GM18951 (cell line): ENCODE measurements around the gene ZSCAN5A.
"Not testable (repeated sequence)": the region's sequence is repeated elsewhere in the genome, so short reads cannot be mapped to it uniquely, and the experiment has no call there.

Source experiments
- POLR2A ChIP-seq: IDR thresholded peaks from 4 replicates; pipeline ENCODE4 v1.6.1; 2011; ENCODE audit warnings: mild to moderate bottlenecking; ENCODE audit not compliant: insufficient read length, insufficient read depth; ENCODE audit errors: extremely low read depth
- in situ Hi-C: fragments of 300-500 bp; cut with MboI; formaldehyde crosslinking; loops from one replicate; pipeline ENCODE4 v1.12.0; 2022; ENCODE audit warnings: low sequenced_read_pairs, mixed read lengths, inconsistent platforms; ENCODE audit not compliant: unreplicated experiment

ZSCAN5A gene

GRCh38 chr19:56245121-56245740, 69.4 kb downstream of the ZSCAN5A start:
- no peak for TF ChIP-seq POLR2A
- in situ Hi-C loops: no loop called here

- in situ Hi-C loops: no loop called here
- no peak for TF ChIP-seq POLR2A
Measured at GRCh38 chr19:56223481-56223880, 91.2 kb downstream of the ZSCAN5A start.

GRCh38 chr19:56222901-56223300, 91.7 kb downstream of the ZSCAN5A start:
- TF ChIP-seq POLR2A: no peak
- in situ Hi-C loops: no loop called here

DNA sequence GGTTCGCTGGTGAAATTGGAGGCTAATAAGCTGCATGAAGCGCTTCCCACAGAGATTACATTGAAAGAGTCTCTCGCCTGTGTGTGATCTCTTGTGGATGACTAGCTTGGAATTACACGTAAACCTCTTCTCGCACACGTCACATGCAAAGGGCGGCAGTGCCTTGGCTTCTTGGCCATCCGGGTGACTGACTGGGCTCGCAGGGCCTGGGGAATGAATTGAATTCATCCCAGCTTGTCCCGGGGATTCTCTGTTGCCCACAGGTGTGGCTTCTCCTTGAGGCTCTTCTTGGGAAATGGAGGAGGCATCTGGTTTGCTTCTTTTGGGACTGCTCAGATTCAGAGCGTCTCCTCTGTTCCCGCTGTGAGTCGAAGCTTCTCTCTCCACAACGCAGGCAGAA, 92.8 kb downstream of the ZSCAN5A start:
- in situ Hi-C loops: no loop called here
- TF ChIP-seq POLR2A: no peak

DNA sequence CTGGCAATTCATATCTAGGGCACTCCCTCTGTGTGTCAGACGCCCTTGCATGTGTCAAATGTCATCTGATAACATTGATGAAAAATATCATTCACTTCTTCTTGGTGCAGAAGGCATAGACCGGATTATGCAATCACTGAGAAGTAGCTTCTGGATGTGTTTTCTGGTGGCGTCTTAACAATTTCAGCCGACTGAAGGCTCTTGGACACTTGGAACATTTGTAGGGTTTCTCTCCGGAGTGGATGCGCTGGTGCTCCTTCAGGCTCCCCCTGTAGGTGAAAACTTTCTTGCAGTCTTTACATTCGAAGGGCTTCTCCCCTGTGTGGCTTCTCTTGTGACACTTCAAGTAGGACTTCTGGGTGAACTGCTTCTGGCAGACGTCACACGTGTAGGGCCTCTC, 93.2 kb downstream of the ZSCAN5A start:
- in situ Hi-C loops: not testable (repeated sequence)

DNA sequence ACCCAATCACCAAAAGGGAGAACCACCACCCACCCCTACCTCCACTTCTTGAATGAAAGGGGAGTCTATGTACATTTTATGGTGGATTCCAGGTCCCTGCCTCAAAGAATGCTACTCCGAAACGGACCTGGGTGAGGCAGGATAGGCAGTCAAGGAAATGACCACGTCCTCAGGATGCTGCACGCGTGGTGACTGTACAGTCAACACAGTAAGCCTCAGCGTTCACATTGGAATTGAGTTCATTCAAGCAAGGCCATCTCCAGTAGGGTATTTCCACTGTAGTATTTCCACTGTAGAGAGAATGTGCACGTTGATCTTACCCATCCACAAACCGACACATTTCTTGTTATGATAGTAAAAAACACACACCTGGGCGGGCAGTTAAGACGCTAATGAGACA, 95.7 kb downstream of the ZSCAN5A start:
- in situ Hi-C loops: no loop called here
- TF ChIP-seq POLR2A: no peak

DNA sequence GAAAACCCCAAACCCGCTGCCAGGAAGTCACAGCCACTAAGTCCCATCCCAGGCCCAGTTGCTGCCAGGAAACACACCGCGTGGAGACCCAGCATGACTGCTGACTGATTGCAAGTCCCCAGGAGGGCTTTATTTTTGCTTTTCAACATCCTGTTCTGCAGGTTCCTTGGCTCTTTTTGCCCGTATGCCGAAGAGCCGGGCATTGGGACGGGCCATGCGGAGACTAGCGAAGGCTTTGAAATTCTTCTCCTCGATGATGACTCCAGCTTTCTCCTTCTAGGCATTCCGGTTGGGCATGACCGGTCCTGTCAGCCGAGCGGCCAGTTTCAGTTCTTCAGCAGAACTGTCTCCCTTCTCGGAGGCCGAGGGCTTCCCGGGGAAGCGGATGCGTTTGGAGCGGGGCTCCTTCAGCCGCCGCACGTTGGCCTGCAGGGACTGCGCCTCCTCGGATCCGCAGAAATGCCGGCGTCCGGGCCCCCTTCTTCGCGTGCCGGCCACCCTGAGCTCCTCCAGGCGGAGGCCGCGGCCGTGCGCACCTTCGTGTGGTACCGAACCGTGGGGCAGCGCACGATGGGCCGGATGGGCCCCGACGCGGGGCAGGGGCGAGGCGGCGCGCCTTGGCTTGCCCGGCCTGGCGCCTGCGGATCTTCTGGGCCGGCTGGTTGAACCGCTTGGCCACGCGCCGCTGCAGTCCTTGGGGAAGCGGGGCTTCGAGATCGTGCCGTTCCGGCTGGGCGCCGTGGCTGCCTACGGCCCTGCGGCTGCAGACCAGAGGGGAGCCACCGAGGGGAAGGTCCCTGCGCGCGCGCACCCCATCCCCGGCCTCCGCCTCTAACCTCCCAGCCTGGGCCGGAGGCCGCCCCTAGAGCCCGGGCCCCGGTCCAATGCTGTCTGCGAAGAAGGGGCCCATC, 97.3 kb downstream of the ZSCAN5A start:
- TF ChIP-seq POLR2A: no peak
- in situ Hi-C loops: no loop called here

DNA sequence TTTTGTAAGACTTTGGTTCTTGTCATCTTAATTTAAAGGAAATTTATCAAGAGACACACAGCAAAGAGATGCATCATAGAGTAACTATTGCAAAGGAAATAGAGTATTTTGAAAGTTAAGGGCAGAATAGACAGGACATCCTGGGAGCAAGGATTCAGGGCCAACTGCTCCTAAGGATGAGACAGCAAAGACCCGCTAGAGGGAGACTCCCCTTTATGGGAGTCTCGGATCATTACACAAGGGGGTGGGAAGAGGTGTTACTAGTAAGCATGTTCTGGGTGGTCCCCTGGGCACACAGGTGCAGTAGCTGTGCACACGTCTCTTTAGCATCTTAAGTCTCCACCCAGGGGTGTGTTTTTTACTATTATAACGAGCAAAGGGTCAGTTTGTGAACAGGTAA, 102.9 kb downstream of the ZSCAN5A start:
- TF ChIP-seq POLR2A: no peak
- in situ Hi-C loops: no loop called here

DNA sequence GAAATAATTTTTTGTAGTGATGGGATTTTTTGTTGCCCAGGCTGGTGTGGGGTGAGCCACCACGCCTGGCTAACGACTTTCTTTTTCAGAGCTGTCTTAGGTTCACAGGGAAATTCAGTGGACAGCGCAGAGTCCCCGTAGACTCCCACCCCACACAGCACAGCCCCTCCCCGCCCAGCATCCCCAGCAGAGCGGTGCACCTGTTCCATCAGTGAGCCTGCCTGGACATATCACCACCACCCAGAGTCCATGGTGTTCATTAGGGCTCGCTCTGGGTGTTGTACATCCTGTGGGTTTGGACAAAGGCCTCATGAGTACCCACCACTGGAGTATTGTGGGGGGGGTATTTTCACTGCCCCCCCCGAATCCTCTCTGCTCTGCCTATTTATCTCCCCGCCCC, 104.6 kb downstream of the ZSCAN5A start:
- in situ Hi-C loops: not testable (repeated sequence)

GRCh38 chr19:56209091-56209490, 105.5 kb downstream of the ZSCAN5A start:
- in situ Hi-C loops: no loop called here

DNA sequence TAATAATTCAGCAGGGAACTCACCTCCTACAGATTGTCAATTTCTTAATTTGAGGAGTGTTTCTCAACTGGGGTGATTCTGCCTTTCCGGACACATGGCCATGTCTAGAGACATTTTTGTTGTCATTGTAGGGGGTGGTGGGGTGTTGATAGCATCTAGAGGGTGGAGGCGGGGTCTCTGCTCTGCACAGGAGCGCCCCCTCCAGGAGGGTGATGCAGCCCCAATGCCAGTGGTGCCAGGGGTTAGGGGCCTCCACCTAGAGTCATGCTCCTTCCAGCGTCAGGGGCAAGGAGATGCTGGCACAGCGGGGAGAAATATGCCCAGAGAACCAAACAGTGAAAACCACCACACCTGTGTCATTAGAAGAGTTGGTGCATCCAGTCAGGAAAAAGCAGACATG, 107.1 kb downstream of the ZSCAN5A start:
- in situ Hi-C loops: not testable (repeated sequence)

More at GRCh38 chr19:56209091-56209490, 105.5 kb downstream of the ZSCAN5A start:
- no peak for TF ChIP-seq POLR2A

GRCh38 chr19:56201973-56202372, 112.7 kb downstream of the ZSCAN5A start, which contains the start of gene ZSCAN5C:
Gene ZSCAN5C (plus strand): TSS chr19:56202273. CDS start chr19:56205914, 3,641 bp downstream.
- in situ Hi-C loops: no loop called here
- no peak for TF ChIP-seq POLR2A

GRCh38 chr19:56199687-56200086, 115.0 kb downstream of the ZSCAN5A start:
- TF ChIP-seq POLR2A: no peak

GRCh38 chr19:56197646-56198045, 117.0 kb downstream of the ZSCAN5A start, which contains the start of gene ZSCAN5B:
Gene ZSCAN5B (minus strand): TSS chr19:56197783. CDS start chr19:56193052, 4,731 bp downstream.
- in situ Hi-C loops: not testable (repeated sequence)

More at GRCh38 chr19:56199687-56200086, 115.0 kb downstream of the ZSCAN5A start:
- in situ Hi-C loops: no loop called here

GRCh38 chr19:56193981-56194640, 120.5 kb downstream of the ZSCAN5A start:
- no peak for TF ChIP-seq POLR2A
- in situ Hi-C loops: no loop called here
